Ovary (tissue), 3 donors: ENCODE data around the gene PTPRO.

Source experiments
- CTCF ChIP-seq, 3 donors: fragments of 450-650 bp in 2 of 3; fragments of 200-600 bp in 1 of 3; IDR thresholded peaks; one replicate each; pipeline versions ENCODE4 v1.5.1 to v1.8.0; 2016 to 2022; ENCODE audit warnings: antibody characterized with exemption in 3 of 3, mild to moderate bottlenecking in 1 of 3
- EP300 ChIP-seq: sonication (generic); formaldehyde crosslinking; IDR thresholded peaks from one replicate; pipeline ENCODE4 v1.6.1; 2017; ENCODE audit warnings: antibody characterized with exemption
- donor health status: DM: no; HTN: no; CAD: no.

DNA sequence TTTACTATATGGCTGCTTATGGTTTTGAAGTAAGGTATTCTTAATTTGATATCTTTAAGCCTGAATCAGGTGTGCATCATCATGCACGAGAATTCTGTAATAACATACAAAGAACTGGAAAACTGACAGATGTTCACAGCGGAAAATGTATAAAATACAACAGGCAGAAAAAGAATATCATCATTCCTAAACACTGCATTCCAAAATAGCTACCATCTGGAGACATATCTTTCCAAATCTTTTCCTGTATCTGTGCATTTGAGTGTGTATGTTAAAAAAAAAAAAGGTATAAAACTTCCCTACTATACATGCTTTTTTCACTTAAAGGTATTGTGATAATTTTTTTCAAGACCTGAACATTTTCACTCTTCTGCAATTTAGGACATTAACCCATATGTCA is 13.7 kb downstream of the PTPRO start:
- no peak for TF ChIP-seq CTCF (IDR thresholded peaks at IDR 0.05)
- TF ChIP-seq EP300, result no peak
